Heart left ventricle (tissue), 16 donors: ENCODE data around the gene ZNF500. TPM values are rescaled to one million over a fixed set of nuclear protein-coding genes. Genes with fewer than 3 reads are reported as not detected.

Experiments used
- ATAC-seq, 4 donors: fragments of 200-7000 bp; cut with Tn5 transposase; one replicate each; pipeline ENCODE4 v1.9.1; 2020 to 2022; ENCODE audit warnings: moderate library complexity in 4 of 4, mild to moderate bottlenecking in 3 of 4, moderate number of reproducible peaks in 1 of 4
- DNase-seq, 5 donors: peaks; one replicate each; pipeline ENCODE4 v3.0.0-alpha.2; 2020
- H3K27ac ChIP-seq, 12 donors: fragments of 200-600 bp; sonication (generic) in 4 of 12; one replicate each; pipeline versions ENCODE4 v1.5.0 to v1.8.0; 2016 to 2022; ENCODE audit warnings: mild to moderate bottlenecking in 2 of 12
- H3K27me3 ChIP-seq, 9 donors: fragments of 200-600 bp; sonication (generic) in 2 of 9; one replicate each; pipeline versions ENCODE4 v1.5.1 to v1.8.0; 2016 to 2022; ENCODE audit warnings: mild to moderate bottlenecking in 3 of 9
- H3K36me3 ChIP-seq, 9 donors: fragments of 200-600 bp; sonication (generic) in 2 of 9; one replicate each; pipeline versions ENCODE4 v1.5.0 to v1.8.0; 2018 to 2022; ENCODE audit warnings: mild to moderate bottlenecking in 2 of 9
- H3K4me1 ChIP-seq, 12 donors: fragments of 200-600 bp; sonication (generic) in 4 of 12; one replicate each; pipeline versions ENCODE4 v1.5.0 to v1.8.0; 2016 to 2022; ENCODE audit warnings: mild to moderate bottlenecking in 3 of 12
- H3K4me3 ChIP-seq, 12 donors: fragments of 200-600 bp; sonication (generic) in 4 of 12; one replicate each; pipeline versions ENCODE4 v1.5.0 to v1.8.0; 2017 to 2022; ENCODE audit warnings: mild to moderate bottlenecking in 9 of 12, moderate library complexity in 4 of 12
- H3K9me3 ChIP-seq, 12 donors: fragments of 200-600 bp; sonication (generic) in 4 of 12; one replicate each; pipeline versions ENCODE4 v1.5.0 to v1.8.0; 2016 to 2022; ENCODE audit warnings: mild to moderate bottlenecking in 1 of 12
- CTCF ChIP-seq, 12 donors: fragments of 200-600 bp; sonication (generic) in 4 of 12; IDR thresholded peaks; one replicate each; pipeline versions ENCODE4 v1.5.0 to v1.8.0; 2018 to 2022; ENCODE audit warnings: antibody characterized with exemption in 12 of 12, mild to moderate bottlenecking in 5 of 12
- POLR2A ChIP-seq, 2 donors: fragments of 450-650 bp; IDR thresholded peaks; one replicate each; pipeline ENCODE4 v1.6.1; 2017; ENCODE audit warnings: antibody characterized with exemption in 2 of 2, mild to moderate bottlenecking in 2 of 2, moderate library complexity in 2 of 2
- WGBS, 4 donors: extraction: QIAGEN DNeasy Blood & Tissue Kit in 2 of 4; methylation state at CpG; one replicate each; pipeline versions ENCODE4 v1.1.5 to v1.1.7; 2013 to 2018; 5-methylcytosine and 5-hydroxymethylcytosine counted together
- intact Hi-C, 10 donors: fragments of 100-400 bp; cut with DNase I; formaldehyde crosslinking; loops; one replicate each; pipeline versions ENCODE4 v1.11.1 to v1.14.2; 2022
- polyA plus RNA-seq, 2 donors: library from polyadenylated mRNA; stranded (reverse); fragments of 200-250 nt; gene quantifications; one replicate each; pipeline ENCODE4 v1.2.3, GENCODE V29; 2013
- total RNA-seq, 9 donors: library from RNA; depleted of rRNA in 2 of 9; stranded (reverse); fragments of >200 nt in 2 of 9; fragmentation: NEBNext Ultra II Directional in 3 of 9; extraction: Animal tissue kit (Norgen Biotek cat#: 25700) in 3 of 9; gene quantifications; one replicate each; pipeline versions ENCODE4 v1.1.0 to v1.2.4, GENCODE V29; 2016 to 2023
- donor health status: ischemic (EF 13 %, LVEDD 7.1; RV severe dilation, severe dysfunction).
- donor health status: healthy with polysubstance abuse.
- donor health status: DM: no; HTN: yes; CAD: no.
- donor health status: DM: no; HTN: no; CAD: no.
- donor health status: ischemic (EF 25% LVEDD 6.9; RV normal size, moderate dysfunction).
- donor health status: ischemic (EF 25% LVEDD 5.7; RV mildly dilated, moderate dysfunction).
- donor health status: healthy.
- donor health status: DM: yes; HTN: yes; CAD: no.
- donor health status: ischemic (EF 35%, LVEDD 5.7; RV mildly dilated, moderate dysfunction).
- donor health status: nonischemic (EF 11% LVEDD 7.7; RV severe dilation, severe dysfunction).
- donor health status: DM: yes; HTN: yes; CAD: no.
- donor health status: PGD.
- donor health status: ischemic (EF 29% LVEDD 5.4; RV normal size, mild dysfunction).
- donor health status: nonischemic (EF 23%, LVEDD 6.1; RV moderate dilation, normal function).

The ZNF500 gene
- total and polyA plus RNA-seq, 11 donors, result 4.8 to 11.6 (median 6.5) TPM

- no peak for DNase-seq
- intact Hi-C loops, result no loop called here
- no peak overlapping the region for H3K4me3 ChIP-seq
- H3K27ac ChIP-seq, result no peak overlapping the region
- H3K9me3 ChIP-seq, result peaks cover 0 to 9% (median 0%) of the 10 kb centered on the region in 12 donors
- H3K27me3 ChIP-seq, result no peaks in the 10 kb centered on the region
- WGBS, 4 donors, result 93 to 96% (median 96%) methylated on average over 11 of the region's 11 CpGs
- H3K4me1 ChIP-seq, result no peaks in the 10 kb centered on the region
- no peak for ATAC-seq
- TF ChIP-seq POLR2A (IDR thresholded peaks at IDR 0.05), result no peak
- TF ChIP-seq CTCF (IDR thresholded peaks at IDR 0.05), result no peak
- H3K36me3 ChIP-seq, result peaks cover 0 to 90% (median 84%) of the 10 kb centered on the region in 9 donors
These were observed 13.7 kb downstream of the ZNF500 start for GRCh38 chr16:4753227-4753626.

- TF ChIP-seq POLR2A (IDR thresholded peaks at IDR 0.05), result no peak
- TF ChIP-seq CTCF (IDR thresholded peaks at IDR 0.05), result no peak
- Histone ChIP-seq H3K9me3 (peaks cover 0 to 9% (median 0%) of the 10 kb centered on the region in 12 donors), H3K27me3 (no peaks in the 10 kb centered on the region), H3K4me1 (peaks cover 0 to 2% (median 0%) of the 10 kb centered on the region in 12 donors), H3K27ac (no peak overlapping the region), H3K4me3 (no peak overlapping the region), H3K36me3 (peaks cover 0 to 84% (median 78%) of the 10 kb centered on the region in 9 donors)
- WGBS, 4 donors, result 93 to 98% (median 96%) methylated on average over 20 to 44 of the region's 44 CpGs
- intact Hi-C loops, result no loop called here
- ATAC-seq, result peak in 2 of 4 donors; percentile 5 to 15
- peak in 1 of 5 donors; percentile 37 for DNase-seq
These were observed 14.4 kb downstream of the ZNF500 start for GRCh38 chr16:4752351-4753100.

- 78 to 91% (median 89%) methylated on average over 7 to 8 of the region's 8 CpGs for WGBS, 4 donors
- intact Hi-C loops, result no loop called here
- ATAC-seq (no peak), DNase-seq (peak in 1 of 5 donors; percentile 2)
- no peak overlapping the region for H3K27ac ChIP-seq
- peaks cover 0 to 15% (median 0%) of the 10 kb centered on the region in 12 donors for H3K4me1 ChIP-seq
- TF ChIP-seq POLR2A (IDR thresholded peaks at IDR 0.05) (no peak), CTCF (IDR thresholded peaks at IDR 0.05) (no peak)
- no peak overlapping the region for H3K4me3 ChIP-seq
- peaks cover 0 to 8% (median 0%) of the 10 kb centered on the region in 12 donors for H3K9me3 ChIP-seq
- H3K36me3 ChIP-seq, result peaks cover 0 to 68% (median 63%) of the 10 kb centered on the region in 9 donors
- H3K27me3 ChIP-seq, result no peaks in the 10 kb centered on the region
These were observed 16.1 kb downstream of the ZNF500 start for GRCh38 chr16:4750896-4751295.

GRCh38 chr16:4749700-4750257, 17.2 kb downstream of the ZNF500 start:
- intact Hi-C loops, result no loop called here
- no peak for ATAC-seq
- Histone ChIP-seq H3K27me3 (no peaks in the 10 kb centered on the region), H3K36me3 (peaks cover 0 to 57% (median 52%) of the 10 kb centered on the region in 9 donors), H3K4me3 (no peak overlapping the region), H3K4me1 (peaks cover 0 to 15% (median 0%) of the 10 kb centered on the region in 12 donors), H3K27ac (no peak overlapping the region), H3K9me3 (peaks cover 0 to 2% (median 0%) of the 10 kb centered on the region in 12 donors)
- DNase-seq, result peak in 1 of 5 donors; percentile 21
- TF ChIP-seq CTCF (IDR thresholded peaks at IDR 0.05), result no peak
- TF ChIP-seq POLR2A (IDR thresholded peaks at IDR 0.05), result no peak
- WGBS, 4 donors, result 89 to 94% (median 90%) methylated on average over 10 of the region's 10 CpGs
